SK-N-SH (cell line): ENCODE measurements around the gene IL1RL2.

Experiments used
- ELF1 ChIP-seq: IDR thresholded peaks from 2 replicates; pipeline ENCODE4 v1.4.0; 2012
- EP300 ChIP-seq, 2 experiments: IDR thresholded peaks; 2 replicates each; pipeline versions ENCODE4 v1.4.0 to v1.6.1; 2012; ENCODE audit warnings: borderline replicate concordance in 1 of 2, low read depth in 1 of 2, low read length in 1 of 2
- EZH2phosphoT487 ChIP-seq: fragments of 200-600 bp; sonication (generic); IDR thresholded peaks from 2 replicates; pipeline ENCODE4 v1.6.1; 2017; ENCODE audit warnings: low read depth, mixed run types, mild to moderate bottlenecking, antibody characterized with exemption, moderate library complexity, borderline replicate concordance
- GABPA ChIP-seq: IDR thresholded peaks from 2 replicates; pipeline ENCODE4 v1.4.0; 2012; ENCODE audit warnings: low read depth, mild to moderate bottlenecking
- MXI1 ChIP-seq: IDR thresholded peaks from 2 replicates; pipeline ENCODE4 v1.6.1; 2012; ENCODE audit warnings: mild to moderate bottlenecking, low read depth, low read length, improper control_type of control experiment
- POLR2AphosphoS5 ChIP-seq: IDR thresholded peaks from 2 replicates; pipeline ENCODE4 v1.6.1; 2012; ENCODE audit warnings: low read depth, low read length
- RAD21 ChIP-seq: IDR thresholded peaks from 2 replicates; pipeline ENCODE4 v1.6.1; 2012; ENCODE audit warnings: mild to moderate bottlenecking, low read length
- TAF1 ChIP-seq: IDR thresholded peaks from 2 replicates; pipeline ENCODE4 v1.6.1; 2012; ENCODE audit warnings: low read depth, mild to moderate bottlenecking, low read length, moderate library complexity, borderline replicate concordance
- TEAD4 ChIP-seq: IDR thresholded peaks from 2 replicates; pipeline ENCODE4 v1.4.0; 2012; ENCODE audit warnings: mild to moderate bottlenecking, borderline replicate concordance; ENCODE audit not compliant: insufficient read depth
- TF ChIP-seq, protein P1 (sequence below): fragments of 200-600 bp; sonication (generic); IDR thresholded peaks from 2 replicates; pipeline ENCODE4 v1.6.1; 2017; ENCODE audit warnings: antibody characterized with exemption, mild to moderate bottlenecking, moderate library complexity
- TF ChIP-seq, protein P2 (sequence below): IDR thresholded peaks from 2 replicates; pipeline ENCODE4 v1.4.0; 2012; ENCODE audit warnings: low read depth, borderline replicate concordance
- TF ChIP-seq, protein P3 (sequence below): IDR thresholded peaks from 2 replicates; pipeline ENCODE4 v1.4.0; 2012; ENCODE audit warnings: low read depth
- TF ChIP-seq, protein P4 (sequence below): IDR thresholded peaks from 2 replicates; pipeline ENCODE4; 2012

DNA sequence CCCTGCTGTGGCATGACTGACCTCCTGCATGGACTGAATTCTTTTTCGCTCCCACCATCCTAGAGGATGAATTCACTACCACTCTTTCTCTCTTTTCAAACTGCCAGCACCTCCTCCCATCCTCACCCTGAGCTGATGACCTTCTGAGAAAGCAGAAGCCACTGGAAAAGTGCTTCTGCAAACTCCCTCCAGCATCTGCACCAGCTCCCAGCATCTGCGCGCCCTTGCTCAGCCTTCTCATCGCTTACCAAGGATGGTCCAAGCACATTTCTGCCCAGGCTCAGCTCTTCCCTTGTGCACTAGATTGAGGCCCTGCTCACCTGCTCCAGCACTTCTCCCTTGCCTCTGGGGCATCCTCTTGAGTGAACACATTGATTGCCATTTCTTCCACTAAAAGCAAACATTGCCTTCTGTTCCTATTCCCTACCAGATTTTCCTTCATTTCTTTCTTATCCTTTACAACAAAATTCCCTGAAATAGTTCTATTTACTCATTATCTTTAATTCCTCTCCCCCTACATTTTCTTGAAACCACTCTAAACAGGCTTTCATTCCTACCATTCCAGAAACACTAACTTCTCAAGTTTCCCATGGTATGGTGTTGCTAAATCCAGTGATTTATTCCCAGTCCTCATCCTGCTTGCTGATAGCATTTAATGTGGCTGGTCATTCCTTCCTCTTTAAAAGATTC, 81.8 kb downstream of the IL1RL2 start:
- TF ChIP-seq, protein P1, sequence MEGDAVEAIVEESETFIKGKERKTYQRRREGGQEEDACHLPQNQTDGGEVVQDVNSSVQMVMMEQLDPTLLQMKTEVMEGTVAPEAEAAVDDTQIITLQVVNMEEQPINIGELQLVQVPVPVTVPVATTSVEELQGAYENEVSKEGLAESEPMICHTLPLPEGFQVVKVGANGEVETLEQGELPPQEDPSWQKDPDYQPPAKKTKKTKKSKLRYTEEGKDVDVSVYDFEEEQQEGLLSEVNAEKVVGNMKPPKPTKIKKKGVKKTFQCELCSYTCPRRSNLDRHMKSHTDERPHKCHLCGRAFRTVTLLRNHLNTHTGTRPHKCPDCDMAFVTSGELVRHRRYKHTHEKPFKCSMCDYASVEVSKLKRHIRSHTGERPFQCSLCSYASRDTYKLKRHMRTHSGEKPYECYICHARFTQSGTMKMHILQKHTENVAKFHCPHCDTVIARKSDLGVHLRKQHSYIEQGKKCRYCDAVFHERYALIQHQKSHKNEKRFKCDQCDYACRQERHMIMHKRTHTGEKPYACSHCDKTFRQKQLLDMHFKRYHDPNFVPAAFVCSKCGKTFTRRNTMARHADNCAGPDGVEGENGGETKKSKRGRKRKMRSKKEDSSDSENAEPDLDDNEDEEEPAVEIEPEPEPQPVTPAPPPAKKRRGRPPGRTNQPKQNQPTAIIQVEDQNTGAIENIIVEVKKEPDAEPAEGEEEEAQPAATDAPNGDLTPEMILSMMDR: no peak
- TF ChIP-seq, protein P2, sequence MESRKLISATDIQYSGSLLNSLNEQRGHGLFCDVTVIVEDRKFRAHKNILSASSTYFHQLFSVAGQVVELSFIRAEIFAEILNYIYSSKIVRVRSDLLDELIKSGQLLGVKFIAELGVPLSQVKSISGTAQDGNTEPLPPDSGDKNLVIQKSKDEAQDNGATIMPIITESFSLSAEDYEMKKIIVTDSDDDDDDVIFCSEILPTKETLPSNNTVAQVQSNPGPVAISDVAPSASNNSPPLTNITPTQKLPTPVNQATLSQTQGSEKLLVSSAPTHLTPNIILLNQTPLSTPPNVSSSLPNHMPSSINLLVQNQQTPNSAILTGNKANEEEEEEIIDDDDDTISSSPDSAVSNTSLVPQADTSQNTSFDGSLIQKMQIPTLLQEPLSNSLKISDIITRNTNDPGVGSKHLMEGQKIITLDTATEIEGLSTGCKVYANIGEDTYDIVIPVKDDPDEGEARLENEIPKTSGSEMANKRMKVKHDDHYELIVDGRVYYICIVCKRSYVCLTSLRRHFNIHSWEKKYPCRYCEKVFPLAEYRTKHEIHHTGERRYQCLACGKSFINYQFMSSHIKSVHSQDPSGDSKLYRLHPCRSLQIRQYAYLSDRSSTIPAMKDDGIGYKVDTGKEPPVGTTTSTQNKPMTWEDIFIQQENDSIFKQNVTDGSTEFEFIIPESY: no peak
- TF ChIP-seq TAF1: no peak
- TF ChIP-seq MXI1: no peak
- no peak for TF ChIP-seq TEAD4
- TF ChIP-seq, protein P3, sequence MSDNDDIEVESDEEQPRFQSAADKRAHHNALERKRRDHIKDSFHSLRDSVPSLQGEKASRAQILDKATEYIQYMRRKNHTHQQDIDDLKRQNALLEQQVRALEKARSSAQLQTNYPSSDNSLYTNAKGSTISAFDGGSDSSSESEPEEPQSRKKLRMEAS: no peak
- TF ChIP-seq EP300 (IDR thresholded peaks at IDR 0.05; ENCODE audit: borderline replicate concordance in 1 of 2, low read depth in 1 of 2, low read length in 1 of 2): no peak
- TF ChIP-seq POLR2AphosphoS5: no peak
- no peak for TF ChIP-seq RAD21
- no peak for TF ChIP-seq GABPA
- TF ChIP-seq, protein P4, sequence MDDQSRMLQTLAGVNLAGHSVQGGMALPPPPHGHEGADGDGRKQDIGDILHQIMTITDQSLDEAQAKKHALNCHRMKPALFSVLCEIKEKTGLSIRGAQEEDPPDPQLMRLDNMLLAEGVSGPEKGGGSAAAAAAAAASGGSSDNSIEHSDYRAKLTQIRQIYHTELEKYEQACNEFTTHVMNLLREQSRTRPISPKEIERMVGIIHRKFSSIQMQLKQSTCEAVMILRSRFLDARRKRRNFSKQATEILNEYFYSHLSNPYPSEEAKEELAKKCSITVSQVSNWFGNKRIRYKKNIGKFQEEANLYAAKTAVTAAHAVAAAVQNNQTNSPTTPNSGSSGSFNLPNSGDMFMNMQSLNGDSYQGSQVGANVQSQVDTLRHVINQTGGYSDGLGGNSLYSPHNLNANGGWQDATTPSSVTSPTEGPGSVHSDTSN: no peak
- no peak for TF ChIP-seq ELF1
- no peak for TF ChIP-seq EZH2phosphoT487
